GM19463 (cell line): ENCODE data around the gene SLCO2B1.

Source experiments
- ATAC-seq: cut with Tn5 transposase; IDR thresholded peaks from one replicate; pipeline ENCODE4 v1.9.1; 2021; ENCODE audit warnings: mild to moderate bottlenecking, moderate library complexity; ENCODE audit not compliant: unreplicated experiment

SLCO2B1 gene

DNA sequence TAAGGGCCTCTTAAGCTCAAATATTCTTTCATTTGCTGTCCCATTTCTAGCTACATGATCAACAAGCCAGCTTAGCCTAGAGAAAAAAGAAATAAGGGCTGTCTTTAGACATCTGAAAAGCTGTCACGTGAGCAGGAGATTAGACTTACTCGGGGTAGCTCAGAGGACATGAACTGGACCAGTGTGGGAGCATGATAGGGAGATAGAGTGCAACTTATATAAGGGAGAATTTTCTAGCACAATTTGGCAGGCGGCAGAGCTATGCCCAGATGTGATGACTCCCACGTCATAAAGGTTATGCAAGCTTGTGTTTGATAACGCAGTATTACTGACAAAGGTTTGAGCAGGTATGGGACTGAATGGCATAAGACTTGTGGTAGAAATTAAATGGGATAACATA, 61.5 kb downstream of the SLCO2B1 start:
- no peak for ATAC-seq

GRCh38 chr11:75214411-75214821, 63.5 kb downstream of the SLCO2B1 start:
- ATAC-seq = no peak

GRCh38 chr11:75214843-75215242, 63.9 kb downstream of the SLCO2B1 start:
- ATAC-seq = no peak

GRCh38 chr11:75219869-75220268, 69.0 kb downstream of the SLCO2B1 start:
- no peak for ATAC-seq

DNA sequence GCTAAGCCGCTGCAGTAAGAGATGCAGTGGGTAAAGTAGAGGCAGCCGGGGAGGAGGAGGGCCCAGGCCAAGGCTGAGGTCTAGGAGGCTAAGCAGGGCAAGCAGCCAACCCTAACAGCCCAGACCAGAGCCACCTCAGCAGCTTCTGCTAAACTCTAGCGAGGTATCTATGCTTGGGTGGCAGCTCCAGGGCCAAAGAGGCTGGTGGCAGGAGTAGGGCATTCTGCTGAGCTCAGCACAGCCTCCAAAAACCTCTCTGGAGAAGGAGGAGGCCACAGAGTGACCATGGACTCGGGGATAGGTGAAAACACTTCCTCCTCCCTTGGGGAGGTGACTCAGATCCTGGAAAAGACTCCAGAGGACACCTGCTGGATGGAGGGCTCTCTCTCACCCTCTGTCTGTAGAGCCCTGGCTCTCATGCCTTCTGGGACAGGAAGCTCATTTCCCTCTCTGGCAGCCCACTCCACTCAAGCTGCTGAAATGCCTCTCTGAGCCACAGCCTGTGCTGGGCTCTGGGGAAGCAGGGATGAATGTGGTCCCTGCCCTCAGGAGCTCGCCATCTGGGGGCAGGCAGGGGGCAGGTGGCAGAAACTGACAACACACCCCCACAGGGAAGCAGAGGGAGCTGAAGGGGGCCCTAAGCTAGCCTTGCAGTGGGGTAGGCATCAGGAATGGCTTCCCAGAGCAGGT, 73.2 kb downstream of the SLCO2B1 start:
- no peak for ATAC-seq

DNA sequence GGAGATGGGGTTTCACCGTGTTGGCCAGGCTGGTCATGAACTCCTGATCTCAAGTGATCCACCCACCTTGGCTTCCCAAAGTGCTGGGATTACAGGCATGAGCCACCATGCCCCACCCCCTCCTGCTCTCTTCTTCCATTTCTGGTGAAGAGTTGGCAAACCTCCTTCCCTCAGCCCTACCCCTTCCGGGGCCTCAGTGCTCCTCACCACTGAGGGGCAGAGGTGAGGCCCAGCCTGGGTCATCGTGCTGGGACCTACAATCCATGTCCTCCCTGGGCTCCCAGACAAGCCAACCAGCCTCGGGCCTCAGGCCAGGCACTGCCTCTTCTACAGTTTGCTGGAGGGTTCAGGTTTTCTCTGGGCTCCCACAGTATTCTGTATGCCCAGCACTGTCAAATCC, 74.9 kb downstream of the SLCO2B1 start:
- no peak for ATAC-seq

GRCh38 chr11:75229466-75229865, 78.6 kb downstream of the SLCO2B1 start:
- no peak for ATAC-seq

DNA sequence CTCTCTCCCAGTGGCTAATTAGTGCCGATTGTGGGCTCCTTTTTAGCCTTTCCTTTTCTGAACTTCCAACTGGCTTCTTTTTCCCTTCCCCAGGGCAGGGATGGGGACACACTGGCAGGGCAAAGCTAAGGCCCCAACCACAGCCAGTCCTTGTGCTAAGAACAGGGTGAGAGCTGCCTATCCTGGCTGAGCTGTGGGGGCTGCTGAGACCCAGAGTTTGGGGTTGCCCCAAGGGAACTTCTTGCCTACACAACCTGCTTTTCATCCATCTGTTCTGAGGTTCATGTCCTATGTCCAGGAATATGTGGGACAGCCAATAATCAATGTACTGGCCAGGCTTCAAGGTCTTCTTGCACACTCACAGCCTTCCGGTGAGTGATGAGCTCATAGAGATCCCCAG, 79.7 kb downstream of the SLCO2B1 start:
- ATAC-seq = no peak

GRCh38 chr11:75233754-75234172, 82.9 kb downstream of the SLCO2B1 start:
- no peak for ATAC-seq

GRCh38 chr11:75236062-75236461, 85.2 kb downstream of the SLCO2B1 start:
- ATAC-seq = no peak

DNA sequence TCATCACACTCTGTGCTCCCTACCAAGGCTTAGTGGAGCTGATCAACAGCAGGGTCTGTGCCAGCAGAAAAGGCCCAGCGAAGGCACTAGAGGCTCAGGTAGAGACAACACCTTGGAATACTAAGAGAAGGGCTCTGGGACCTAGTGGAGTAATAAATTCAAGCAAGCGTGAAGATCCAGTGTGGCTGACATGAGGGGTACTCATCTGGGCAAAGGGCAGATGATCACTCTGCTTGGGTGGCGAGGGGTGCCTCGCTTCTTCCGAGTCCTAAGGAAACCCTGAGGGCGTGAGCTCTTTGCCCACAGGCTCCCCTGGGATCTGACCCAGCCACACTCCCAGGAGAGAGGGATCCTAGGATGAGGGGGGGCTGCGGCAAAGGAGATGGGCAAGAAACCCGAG, 86.1 kb downstream of the SLCO2B1 start:
- ATAC-seq = no peak

GRCh38 chr11:75238595-75239440, 87.9 kb downstream of the SLCO2B1 start:
- ATAC-seq = no peak

- ATAC-seq = no peak
Measured at GRCh38 chr11:75239531-75240290, 88.8 kb downstream of the SLCO2B1 start.

DNA sequence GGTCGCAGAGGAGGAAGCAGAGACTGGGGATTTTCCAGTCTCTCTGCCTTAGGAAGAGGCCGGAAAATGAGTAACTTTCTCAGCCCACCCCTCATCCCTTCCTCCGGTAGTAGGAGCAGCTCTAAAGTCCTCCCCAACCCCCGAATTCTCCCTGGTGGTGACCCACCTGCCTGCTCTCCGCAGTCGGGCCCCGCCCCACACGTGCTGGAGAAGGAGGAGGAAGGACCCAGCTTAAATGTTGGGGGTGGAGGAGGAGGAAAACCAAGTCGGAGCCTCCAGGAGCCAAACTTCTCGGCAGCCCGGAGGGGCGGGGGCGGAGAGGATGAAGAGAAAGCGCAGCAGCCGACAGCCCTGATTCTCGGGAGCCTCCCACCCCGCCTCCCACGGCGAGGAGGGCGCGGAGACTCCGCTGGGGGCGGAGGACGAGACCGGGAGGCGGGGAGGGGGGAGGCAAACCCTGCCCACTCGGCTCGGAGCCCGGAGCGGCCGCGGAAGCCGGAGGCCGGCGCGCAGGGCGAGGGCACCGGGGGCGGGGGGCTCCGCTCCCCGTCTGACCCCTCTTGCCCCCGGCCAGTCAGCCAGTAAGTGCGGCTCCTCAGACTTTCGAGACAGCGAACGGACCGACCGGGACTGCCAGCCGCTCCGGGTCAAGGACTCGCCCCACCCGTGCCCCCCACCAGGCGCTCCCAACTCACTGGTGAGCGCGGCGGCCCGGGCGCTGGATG, 89.6 kb downstream of the SLCO2B1 start, which contains the start of gene TPBGL:
TSS of gene TPBGL (plus strand) at position 464 of the 725 bp plus-strand sequence. CDS start 276 bp downstream, outside the sequence.
- no peak for ATAC-seq

- peak; percentile 94 for ATAC-seq
Measured at GRCh38 chr11:75241036-75241905, 90.4 kb downstream of the SLCO2B1 start.

DNA sequence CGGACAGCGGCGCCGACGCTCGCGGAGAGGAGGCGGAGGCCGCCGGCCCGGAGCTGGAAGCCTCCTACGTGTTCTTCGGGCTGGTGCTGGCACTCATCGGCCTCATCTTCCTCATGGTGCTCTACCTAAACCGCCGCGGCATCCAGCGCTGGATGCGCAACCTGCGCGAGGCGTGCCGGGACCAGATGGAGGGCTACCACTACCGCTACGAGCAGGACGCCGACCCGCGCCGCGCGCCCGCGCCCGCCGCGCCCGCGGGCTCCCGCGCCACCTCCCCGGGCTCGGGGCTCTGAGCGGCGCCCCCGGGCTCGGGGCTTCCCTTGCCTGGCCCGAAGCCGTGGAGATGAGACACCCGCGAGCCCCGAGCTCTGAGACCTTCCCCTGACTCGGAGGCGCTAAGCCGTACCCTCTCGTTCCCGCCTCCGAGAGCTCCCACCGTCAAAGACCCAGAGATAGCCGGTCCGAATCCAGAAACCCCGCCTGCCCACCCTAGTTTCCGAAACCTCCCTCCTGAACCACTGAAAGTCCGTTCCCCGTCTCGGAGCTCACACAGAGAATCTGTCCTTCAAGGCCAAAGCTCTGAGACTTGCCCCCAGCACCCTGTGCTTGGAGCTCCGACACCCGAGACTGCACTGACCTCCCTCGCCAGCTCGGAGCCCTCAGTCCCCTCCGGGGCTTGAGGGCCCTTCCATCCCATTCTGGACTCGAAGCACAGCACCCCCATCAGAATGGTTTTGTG, 91.2 kb downstream of the SLCO2B1 start:
- ATAC-seq = peak; percentile 27

DNA sequence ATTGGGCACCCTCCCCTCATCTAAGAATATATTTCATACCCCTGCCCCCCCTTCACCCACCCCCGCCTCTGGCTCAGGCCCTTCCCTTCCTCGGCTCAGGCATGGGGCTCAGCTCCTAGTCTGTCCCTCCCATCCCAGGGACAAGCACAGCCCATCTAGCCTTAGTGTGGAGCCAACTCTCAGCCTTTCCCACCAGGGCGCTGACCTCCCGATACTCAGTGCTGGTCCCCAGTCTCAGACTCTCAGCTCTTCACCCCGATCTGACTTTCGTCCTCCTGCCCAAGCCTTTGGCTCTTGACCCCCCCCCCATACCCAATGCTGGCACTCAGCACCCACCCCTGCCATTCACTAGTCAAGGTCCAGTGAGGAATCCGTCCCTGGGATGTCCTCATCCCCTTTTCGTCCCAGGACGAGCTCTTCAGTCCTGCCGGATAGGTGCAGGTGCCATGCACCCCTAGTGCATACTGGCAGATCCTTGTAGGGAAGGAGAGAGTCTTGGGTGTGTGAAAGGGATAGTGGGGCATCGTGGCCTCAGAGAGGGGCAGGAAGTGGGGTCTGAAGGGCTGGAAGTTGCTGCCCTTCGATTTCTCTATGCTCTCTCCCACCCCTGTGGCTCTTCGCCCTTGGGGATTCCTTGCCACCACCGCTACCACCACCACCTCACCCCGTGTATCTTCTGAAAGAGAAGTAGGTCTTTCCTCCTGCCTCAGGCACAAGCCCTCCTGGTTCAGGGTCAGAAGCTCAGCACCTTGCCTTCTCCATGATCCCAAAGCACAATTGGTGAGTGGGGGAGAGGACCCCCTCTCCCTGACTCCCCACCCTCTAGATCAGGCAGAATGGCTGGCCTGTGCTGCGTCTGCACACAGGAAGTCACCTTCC, 92.1 kb downstream of the SLCO2B1 start:
- ATAC-seq = no peak
